Keratinocyte (primary cell): ENCODE data around the gene SLC16A1. TPM values are rescaled to one million over a fixed set of nuclear protein-coding genes. Genes with fewer than 3 reads are reported as not detected.

Source experiments
- DNase-seq: peaks from one replicate; pipeline ENCODE4 v3.0.0-alpha.2; 2011; ENCODE audit warnings: low read depth, missing footprints, low spot score
- FAIRE-seq: peaks from 2 replicates; lab custom pipeline; 2011; peaks lifted over from hg19 to GRCh38; lab: Jason Lieb, UNC
- H2AFZ ChIP-seq: 2 replicates; pipeline ENCODE4 v1.6.0; 2012; ENCODE audit warnings: low read length, control low read depth, inconsistent platforms; ENCODE audit not compliant: control insufficient read depth
- H3K27ac ChIP-seq: 2 replicates; pipeline ENCODE4 v1.5.1; 2011; ENCODE audit warnings: low read length; ENCODE audit not compliant: control insufficient read depth, insufficient read depth
- H3K27me3 ChIP-seq: 3 replicates; pipeline ENCODE4 v1.6.0; 2011; ENCODE audit warnings: low read length; ENCODE audit not compliant: control insufficient read depth, insufficient read depth; ENCODE audit errors: extremely low read depth
- H3K36me3 ChIP-seq, 2 experiments: 2 replicates in 1 of 2; 3 replicates in 1 of 2; pipeline ENCODE4 v1.5.1; 2011; ENCODE audit warnings: low read length in 2 of 2, mild to moderate bottlenecking in 1 of 2; ENCODE audit not compliant: control insufficient read depth in 2 of 2, insufficient read depth in 2 of 2; ENCODE audit errors: extremely low read depth in 1 of 2
- H3K4me1 ChIP-seq: 3 replicates; pipeline ENCODE4 v1.5.1; 2011; ENCODE audit warnings: low read length; ENCODE audit not compliant: control insufficient read depth, insufficient read depth; ENCODE audit errors: extremely low read depth
- H3K4me2 ChIP-seq: 3 replicates; pipeline ENCODE4 v1.6.0; 2011; ENCODE audit warnings: low read depth, low read length; ENCODE audit not compliant: control insufficient read depth, insufficient read depth; ENCODE audit errors: extremely low read depth
- H3K4me3 ChIP-seq, 3 experiments: fragments of 200-600 bp in 1 of 3; sonication (generic) in 1 of 3; 2 replicates in 2 of 3; 3 replicates in 1 of 3; pipeline ENCODE4 v1.5.1; 2011 to 2016; ENCODE audit warnings: low read length in 3 of 3, mild to moderate bottlenecking in 3 of 3, control low read depth in 2 of 3, inconsistent platforms in 1 of 3, low read depth in 1 of 3, mixed read lengths in 1 of 3, mixed run types in 1 of 3, moderate library complexity in 1 of 3; ENCODE audit not compliant: control insufficient read depth in 2 of 3, insufficient read depth in 2 of 3; ENCODE audit errors: extremely low read depth in 1 of 3
- H3K79me2 ChIP-seq: 2 replicates; pipeline ENCODE4 v1.6.0; 2012; ENCODE audit warnings: low read length; ENCODE audit not compliant: control insufficient read depth, insufficient read depth
- H3K9ac ChIP-seq: 3 replicates; pipeline ENCODE4 v1.6.0; 2011; ENCODE audit warnings: low read length; ENCODE audit not compliant: control insufficient read depth, insufficient read depth; ENCODE audit errors: extremely low read depth
- H3K9me1 ChIP-seq: 3 replicates; pipeline ENCODE4 v1.6.0; 2011; ENCODE audit warnings: low read length; ENCODE audit not compliant: control insufficient read depth, insufficient read depth; ENCODE audit errors: extremely low read depth
- H3K9me3 ChIP-seq: 2 replicates; pipeline ENCODE4 v1.5.1; 2012; ENCODE audit warnings: low read depth, low read length; ENCODE audit not compliant: control insufficient read depth
- H4K20me1 ChIP-seq: 3 replicates; pipeline ENCODE4 v1.6.0; 2011; ENCODE audit warnings: low read length; ENCODE audit not compliant: control insufficient read depth, insufficient read depth; ENCODE audit errors: extremely low read depth
- CTCF ChIP-seq, 3 experiments: IDR thresholded peaks in 1 of 3; conservative IDR thresholded peaks in 1 of 3; optimal IDR thresholded peaks in 1 of 3; 2 replicates in 2 of 3; 3 replicates in 1 of 3; pipeline versions ENCODE3 to v1.5.1; 2011; ENCODE audit warnings: low read length in 3 of 3, mild to moderate bottlenecking in 3 of 3, moderate library complexity in 2 of 3, control low read depth in 1 of 3, inconsistent platforms in 1 of 3; ENCODE audit not compliant: insufficient read depth in 2 of 3; ENCODE audit errors: extremely low read depth in 1 of 3
- EZH2 ChIP-seq: IDR thresholded peaks from one replicate; pipeline ENCODE4 v1.6.1; 2012; ENCODE audit warnings: inconsistent platforms, mild to moderate bottlenecking, low read length, moderate library complexity
- dilution Hi-C: fragments of 300-500 bp; cut with MboI; formaldehyde crosslinking; loops from one replicate; pipeline ENCODE4 v1.7.0; 2020; ENCODE audit warnings: low sequenced_read_pairs; ENCODE audit not compliant: extremely low pct_ligation_motif_present
- polyA plus RNA-seq, 5 experiments: library from polyadenylated mRNA; depleted of rRNA in 3 of 5; stranded (reverse) in 3 of 5; stranded (forward) in 1 of 5; unstranded in 1 of 5; fragments of >200 nt; gene quantifications; 1 replicate in 1 of 5; 2 replicates in 3 of 5; 3 replicates in 1 of 5; pipeline versions ENCODE4 v1.2.1 to v1.2.3, GENCODE V29; 2011 to 2012; ENCODE audit warnings: missing spikeins in 2 of 5, low read depth in 1 of 5, low replicate concordance in 1 of 5

Gene SLC16A1
- polyA plus RNA-seq, 1 donor (not counting 4 experiments of a cell fraction or from before 2014, with no cell fraction given) = 242 TPM

- FAIRE-seq = no peak
- dilution Hi-C loops = no loop called here
- no peaks in the 10 kb centered on the region for H3K79me2 ChIP-seq
Observed at GRCh38 chr1:113002297-113002696, 46.3 kb upstream of the SLC16A1 start.

DNA sequence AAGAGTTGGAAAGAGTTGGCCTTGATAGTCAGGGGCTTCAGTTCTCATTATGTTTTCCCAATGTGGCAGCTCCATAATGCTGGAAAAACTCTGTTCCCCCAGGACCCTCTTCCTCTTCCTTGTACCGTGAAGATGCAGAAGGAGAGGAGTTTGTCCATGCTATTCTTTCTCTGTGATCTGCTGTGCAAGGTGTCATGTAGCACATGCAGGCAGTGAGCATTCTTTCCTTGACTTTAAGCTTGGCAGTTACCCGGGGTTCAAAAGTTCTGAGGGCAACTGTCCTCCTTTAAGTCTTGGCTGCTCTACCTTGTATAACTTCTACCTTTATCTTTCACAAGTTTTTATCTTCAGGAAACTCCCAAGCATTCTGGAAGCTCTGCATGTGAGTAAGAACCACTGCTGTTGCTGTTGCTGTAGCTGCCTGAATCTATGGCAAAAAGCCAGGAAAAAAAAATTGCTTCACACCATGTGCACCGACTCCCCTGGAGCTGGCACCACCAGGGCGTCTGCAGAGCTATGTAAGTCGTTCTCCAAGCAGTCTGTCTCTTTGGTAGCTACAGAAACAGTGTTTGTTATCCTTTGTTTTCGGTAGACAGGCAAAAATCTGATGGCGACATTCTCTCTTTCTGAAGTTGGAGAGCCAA lies 42.7 kb upstream of the SLC16A1 start:
- Histone ChIP-seq H3K9me3 (no peaks in the 10 kb centered on the region), H4K20me1 (no peaks in the 10 kb centered on the region), H3K27me3 (no peaks in the 10 kb centered on the region), H2AFZ (no peak overlapping the region), H3K9me1 (no peaks in the 10 kb centered on the region), H3K4me2 (peak overlapping the region; percentile 6), H3K4me3 (no peak overlapping the region), H3K27ac (peak overlapping the region; percentile 10), H3K36me3 (peaks cover 4 to 16% of the 10 kb centered on the region in 2 experiments), H3K9ac (no peak overlapping the region), H3K4me1 (peaks cover 34% of the 10 kb centered on the region), H3K79me2 (no peaks in the 10 kb centered on the region)
- FAIRE-seq = no peak
- peak; percentile 58 for DNase-seq
- TF ChIP-seq CTCF (optimal IDR thresholded peaks at IDR 0.05 in 1 of 3, IDR thresholded peaks at IDR 0.05 in 1 of 3, conservative IDR thresholded peaks at IDR 0.05 in 1 of 3; ENCODE audit: extremely low read depth in 1 of 3, insufficient read depth in 2 of 3, low read length in 3 of 3) (no peak), EZH2 (no peak)
- dilution Hi-C loops = no loop called here

More at GRCh38 chr1:113002297-113002696, 46.3 kb upstream of the SLC16A1 start:
- Histone ChIP-seq H3K9ac (no peak overlapping the region), H3K36me3 (peaks cover 2 to 15% of the 10 kb centered on the region in 2 experiments), H3K27me3 (no peaks in the 10 kb centered on the region), H3K4me1 (peaks cover 22% of the 10 kb centered on the region), H3K4me2 (no peak overlapping the region), H3K27ac (no peak overlapping the region), H3K4me3 (no peak overlapping the region), H3K9me1 (no peaks in the 10 kb centered on the region), H2AFZ (no peak overlapping the region), H4K20me1 (no peaks in the 10 kb centered on the region), H3K9me3 (no peaks in the 10 kb centered on the region)
- DNase-seq = no peak
- TF ChIP-seq CTCF (optimal IDR thresholded peaks at IDR 0.05 in 1 of 3, IDR thresholded peaks at IDR 0.05 in 1 of 3, conservative IDR thresholded peaks at IDR 0.05 in 1 of 3; ENCODE audit: extremely low read depth in 1 of 3, insufficient read depth in 2 of 3, low read length in 3 of 3) = no peak
- no peak for TF ChIP-seq EZH2
